IPS-18a (cell line): ENCODE measurements around the gene SWI5.

Source experiments
- H3K27ac ChIP-seq: one replicate; pipeline ENCODE4 v1.5.1; 2013; ENCODE audit warnings: low read length
- H3K27me3 ChIP-seq: one replicate; pipeline ENCODE4 v1.6.1; 2013; ENCODE audit warnings: mild to moderate bottlenecking, low read length; ENCODE audit not compliant: control insufficient read depth, insufficient read depth
- H3K36me3 ChIP-seq: one replicate; pipeline ENCODE4 v1.6.1; 2013; ENCODE audit warnings: low read depth, low read length; ENCODE audit not compliant: control insufficient read depth
- H3K4me1 ChIP-seq: one replicate; pipeline ENCODE4 v1.6.1; 2013; ENCODE audit warnings: low read depth, low read length; ENCODE audit not compliant: control insufficient read depth
- H3K4me3 ChIP-seq: one replicate; pipeline ENCODE4 v1.5.1; 2013; ENCODE audit warnings: low read length
- H3K9ac ChIP-seq: one replicate; pipeline ENCODE4 v1.6.1; 2013; ENCODE audit warnings: mild to moderate bottlenecking, low read length, moderate library complexity
- H3K9me3 ChIP-seq: one replicate; pipeline ENCODE4 v1.6.1; 2013; ENCODE audit warnings: low read depth, low read length; ENCODE audit not compliant: control insufficient read depth

Gene SWI5

GRCh38 chr9:128333451-128333869 lies 57.4 kb downstream of the SWI5 start:
- Histone ChIP-seq H3K4me3 (no peak overlapping the region), H3K9me3 (no peaks in the 10 kb centered on the region), H3K9ac (no peak overlapping the region), H3K27me3 (no peaks in the 10 kb centered on the region), H3K27ac (no peak overlapping the region), H3K4me1 (no peaks in the 10 kb centered on the region), H3K36me3 (peaks cover 10% of the 10 kb centered on the region)

GRCh38 chr9:128335161-128335560 lies 59.1 kb downstream of the SWI5 start:
- Histone ChIP-seq H3K36me3 (peaks cover 6% of the 10 kb centered on the region), H3K9ac (no peak overlapping the region), H3K27me3 (no peaks in the 10 kb centered on the region), H3K27ac (no peak overlapping the region), H3K4me3 (no peak overlapping the region), H3K9me3 (no peaks in the 10 kb centered on the region), H3K4me1 (no peaks in the 10 kb centered on the region)

GRCh38 chr9:128335914-128336313 lies 59.8 kb downstream of the SWI5 start:
- H3K27ac ChIP-seq: no peak overlapping the region
- H3K9ac ChIP-seq: no peak overlapping the region
- H3K9me3 ChIP-seq: no peaks in the 10 kb centered on the region
- H3K27me3 ChIP-seq: no peaks in the 10 kb centered on the region
- no peaks in the 10 kb centered on the region for H3K4me1 ChIP-seq
- no peak overlapping the region for H3K4me3 ChIP-seq
- peaks cover 6% of the 10 kb centered on the region for H3K36me3 ChIP-seq

GRCh38 chr9:128337936-128338335 lies 61.9 kb downstream of the SWI5 start:
- Histone ChIP-seq H3K4me1 (no peaks in the 10 kb centered on the region), H3K9ac (no peak overlapping the region), H3K9me3 (no peaks in the 10 kb centered on the region), H3K36me3 (no peaks in the 10 kb centered on the region), H3K4me3 (no peak overlapping the region), H3K27me3 (no peaks in the 10 kb centered on the region), H3K27ac (no peak overlapping the region)
